Measurements from ENCODE around the gene FBRSL1.
A peak's percentile ranks its signal among the peaks of the same experiment; 100 is the strongest.

Gene FBRSL1

DNA sequence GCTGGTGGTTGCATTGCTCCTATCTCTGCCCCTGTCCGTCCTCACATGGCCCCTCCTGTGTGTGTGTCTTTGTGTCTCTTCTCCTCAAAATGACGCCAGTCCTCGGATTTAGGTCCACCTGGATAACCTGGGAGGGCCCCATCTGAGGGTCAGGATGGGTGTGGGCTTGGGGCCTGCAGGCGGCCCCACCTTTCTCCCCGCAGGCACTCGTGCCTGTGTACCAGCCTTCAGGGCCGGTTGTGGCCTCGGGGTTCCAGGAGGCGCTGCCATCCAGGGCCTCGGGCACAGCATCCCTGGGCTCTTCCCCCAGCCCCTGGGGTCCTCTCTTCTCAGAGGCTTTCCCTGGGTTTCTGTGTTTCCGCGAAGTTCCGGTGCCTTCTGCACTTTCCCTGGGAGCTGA is 65.7 kb downstream of the FBRSL1 start:
- TF ChIP-seq, protein P1, sequence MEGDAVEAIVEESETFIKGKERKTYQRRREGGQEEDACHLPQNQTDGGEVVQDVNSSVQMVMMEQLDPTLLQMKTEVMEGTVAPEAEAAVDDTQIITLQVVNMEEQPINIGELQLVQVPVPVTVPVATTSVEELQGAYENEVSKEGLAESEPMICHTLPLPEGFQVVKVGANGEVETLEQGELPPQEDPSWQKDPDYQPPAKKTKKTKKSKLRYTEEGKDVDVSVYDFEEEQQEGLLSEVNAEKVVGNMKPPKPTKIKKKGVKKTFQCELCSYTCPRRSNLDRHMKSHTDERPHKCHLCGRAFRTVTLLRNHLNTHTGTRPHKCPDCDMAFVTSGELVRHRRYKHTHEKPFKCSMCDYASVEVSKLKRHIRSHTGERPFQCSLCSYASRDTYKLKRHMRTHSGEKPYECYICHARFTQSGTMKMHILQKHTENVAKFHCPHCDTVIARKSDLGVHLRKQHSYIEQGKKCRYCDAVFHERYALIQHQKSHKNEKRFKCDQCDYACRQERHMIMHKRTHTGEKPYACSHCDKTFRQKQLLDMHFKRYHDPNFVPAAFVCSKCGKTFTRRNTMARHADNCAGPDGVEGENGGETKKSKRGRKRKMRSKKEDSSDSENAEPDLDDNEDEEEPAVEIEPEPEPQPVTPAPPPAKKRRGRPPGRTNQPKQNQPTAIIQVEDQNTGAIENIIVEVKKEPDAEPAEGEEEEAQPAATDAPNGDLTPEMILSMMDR (IDR thresholded peaks at IDR 0.05; ENCODE audit: borderline replicate concordance, control extremely low read depth, extremely low read depth, insufficient read depth, missing control alignments), result no peak
- in situ Hi-C loops (cut with MboI; ENCODE audit: low sequenced_read_pairs, unreplicated experiment), result no loop called here
- no peak for DNase-seq (ENCODE audit: low spot score)

DNA sequence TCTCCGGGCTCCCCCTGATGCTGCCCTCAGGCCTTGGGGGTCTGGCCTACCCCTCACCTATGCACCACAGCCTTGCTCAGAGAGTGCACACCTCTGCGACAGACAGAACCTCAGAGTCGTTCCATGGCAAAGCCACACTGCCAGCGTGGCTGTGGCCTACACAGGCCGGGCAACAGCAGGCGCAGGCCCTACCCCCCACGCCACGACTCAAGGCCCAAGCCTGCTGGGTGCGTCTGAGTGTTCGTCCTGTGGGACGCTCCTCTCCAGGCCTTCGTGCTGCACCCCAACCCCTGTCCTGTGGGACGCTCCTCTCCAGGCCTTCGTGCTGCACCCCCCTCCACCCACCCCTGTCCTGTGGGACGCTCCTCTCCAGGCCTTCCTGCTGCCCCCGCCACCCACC is 66.3 kb downstream of the FBRSL1 start:
- in situ Hi-C loops (cut with MboI; ENCODE audit: low sequenced_read_pairs, unreplicated experiment), result no loop called here
- DNase-seq (ENCODE audit: low spot score), result no peak
- TF ChIP-seq, protein P1 (IDR thresholded peaks at IDR 0.05; ENCODE audit: borderline replicate concordance, control extremely low read depth, extremely low read depth, insufficient read depth, missing control alignments), result no peak

DNA sequence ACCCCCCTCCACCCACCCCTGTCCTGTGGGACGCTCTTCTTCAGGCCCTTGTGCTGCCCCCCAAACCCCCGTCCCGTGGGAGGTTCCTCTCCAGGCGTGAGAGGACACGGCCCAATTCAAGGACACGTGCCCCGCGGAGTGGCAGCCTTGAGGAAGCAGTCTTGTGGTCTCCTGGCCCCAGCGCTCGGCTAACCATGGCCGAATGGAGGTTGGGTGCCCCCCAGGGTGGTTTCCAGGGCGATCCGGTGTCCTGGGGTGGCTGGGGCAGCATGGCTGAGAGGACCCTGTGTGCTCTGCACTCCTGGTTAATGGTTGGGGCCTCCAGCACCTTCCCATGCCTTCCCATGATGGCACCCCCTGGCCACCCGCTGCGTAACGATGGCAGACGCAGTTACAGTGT is 66.8 kb downstream of the FBRSL1 start:
- no peak for DNase-seq (ENCODE audit: low spot score)
- TF ChIP-seq, protein P1 (IDR thresholded peaks at IDR 0.05; ENCODE audit: borderline replicate concordance, control extremely low read depth, extremely low read depth, insufficient read depth, missing control alignments), result no peak
- in situ Hi-C loops (cut with MboI; ENCODE audit: low sequenced_read_pairs, unreplicated experiment), result no loop called here

- in situ Hi-C loops (cut with MboI; ENCODE audit: low sequenced_read_pairs, unreplicated experiment), result no loop called here
- TF ChIP-seq, protein P1 (IDR thresholded peaks at IDR 0.05; ENCODE audit: borderline replicate concordance, control extremely low read depth, extremely low read depth, insufficient read depth, missing control alignments), result no peak
- DNase-seq (ENCODE audit: low spot score), result no peak
Observed at GRCh38 chr12:132557291-132558015, 67.5 kb downstream of the FBRSL1 start.

DNA sequence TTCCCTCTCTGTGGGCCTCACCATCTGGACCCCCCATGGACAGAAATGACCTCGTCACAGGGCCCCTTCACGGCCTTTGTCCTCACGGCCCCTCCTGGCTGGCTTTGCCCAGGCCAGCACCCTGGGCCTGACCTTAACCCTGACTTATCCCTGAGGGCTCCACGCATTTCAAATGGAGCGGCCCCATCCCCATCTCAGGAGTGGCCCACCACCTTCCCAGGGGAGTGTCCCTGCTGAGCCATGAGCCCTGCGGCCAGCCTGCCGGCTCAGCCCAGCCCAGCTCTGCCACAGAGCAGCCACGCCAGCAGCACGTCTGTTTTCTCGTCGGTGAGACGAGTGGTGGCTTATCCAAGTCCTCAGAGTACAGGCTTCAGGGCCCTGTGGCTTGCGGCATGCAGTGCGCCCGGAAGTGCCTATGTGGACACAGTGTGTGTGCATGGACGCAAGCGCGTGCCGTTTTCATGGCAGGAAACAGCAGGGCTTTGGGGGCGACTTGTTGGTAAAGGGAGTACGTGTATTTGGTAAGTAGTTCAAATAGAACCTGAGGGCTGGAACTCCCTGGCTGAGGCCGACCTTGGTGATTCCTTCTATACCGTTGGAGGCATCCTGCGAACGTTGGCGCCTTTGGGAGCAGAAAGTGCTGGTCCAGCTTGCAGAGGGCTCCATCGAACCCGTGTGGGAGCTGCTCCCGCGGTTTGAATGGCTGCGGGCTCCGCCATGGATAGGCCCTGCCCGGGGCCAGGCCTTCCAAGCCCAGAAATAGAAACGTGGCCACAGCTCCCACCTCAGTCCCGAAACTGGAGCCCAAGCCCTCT is 68.3 kb downstream of the FBRSL1 start:
- DNase-seq (ENCODE audit: low spot score), result no peak
- in situ Hi-C loops (cut with MboI; ENCODE audit: low sequenced_read_pairs, unreplicated experiment), result no loop called here

DNA sequence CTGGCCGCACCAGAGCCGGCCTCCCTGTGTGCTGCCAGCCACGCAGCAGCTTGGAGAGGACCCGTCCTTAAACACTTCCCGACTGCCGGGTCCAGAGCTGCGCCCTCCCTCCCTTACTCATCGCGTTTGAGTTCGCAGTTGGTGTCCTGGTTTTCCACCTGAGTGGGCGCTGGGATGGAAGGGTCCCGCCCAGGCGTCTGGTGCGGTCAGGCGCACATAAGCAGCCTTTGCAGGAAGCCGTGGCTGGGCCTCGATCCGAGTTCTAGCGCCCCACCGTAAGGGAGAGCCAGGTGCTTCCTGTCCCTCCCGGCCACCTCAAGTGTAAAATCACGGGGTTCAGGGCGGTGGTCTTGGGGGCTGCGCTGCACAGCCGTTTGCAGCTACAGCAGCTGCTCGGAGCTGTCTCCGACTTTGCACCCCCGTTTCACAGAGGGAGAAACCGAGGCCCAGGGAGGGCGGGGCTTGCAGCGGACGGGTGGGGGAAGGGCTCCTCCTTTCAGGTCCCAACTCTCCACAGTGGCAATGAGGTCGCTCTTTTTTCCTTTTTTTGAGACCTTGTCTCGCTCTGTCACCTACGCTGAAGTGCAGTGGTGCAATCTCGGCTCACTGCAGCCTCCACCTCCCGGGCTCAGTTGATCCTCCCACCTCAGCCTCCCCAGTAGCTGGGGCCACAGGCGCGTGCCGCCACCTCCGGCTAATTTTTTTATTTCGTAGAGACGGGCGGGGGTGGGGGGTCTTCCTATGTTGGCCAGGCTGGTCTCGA is 69.1 kb downstream of the FBRSL1 start:
- TF ChIP-seq, protein P1 (IDR thresholded peaks at IDR 0.05; ENCODE audit: borderline replicate concordance, control extremely low read depth, extremely low read depth, insufficient read depth, missing control alignments), result no peak
- in situ Hi-C loops (cut with MboI; ENCODE audit: low sequenced_read_pairs, unreplicated experiment), result no loop called here
- peak; percentile 57 for DNase-seq (ENCODE audit: low spot score)

More for the DNA sequence above, 68.3 kb downstream of the FBRSL1 start:
- TF ChIP-seq, protein P1 (IDR thresholded peaks at IDR 0.05; ENCODE audit: borderline replicate concordance, control extremely low read depth, extremely low read depth, insufficient read depth, missing control alignments), result no peak
